Keratinocyte (primary cell): Measurements from ENCODE around the gene PNP. TPM values are rescaled to one million over a fixed set of nuclear protein-coding genes. Genes with fewer than 3 reads are reported as not detected.
A peak's percentile ranks its signal among the peaks of the same experiment; 100 is the strongest.

Source experiments
- DNase-seq: peaks from one replicate; pipeline ENCODE4 v3.0.0-alpha.2; 2011; ENCODE audit warnings: low read depth, missing footprints, low spot score
- FAIRE-seq: peaks from 2 replicates; lab custom pipeline; 2011; peaks lifted over from hg19 to GRCh38; lab: Jason Lieb, UNC
- H2AFZ ChIP-seq: 2 replicates; pipeline ENCODE4 v1.6.0; 2012; ENCODE audit warnings: low read length, control low read depth, inconsistent platforms; ENCODE audit not compliant: control insufficient read depth
- H3K27ac ChIP-seq: 2 replicates; pipeline ENCODE4 v1.5.1; 2011; ENCODE audit warnings: low read length; ENCODE audit not compliant: control insufficient read depth, insufficient read depth
- H3K27me3 ChIP-seq: 3 replicates; pipeline ENCODE4 v1.6.0; 2011; ENCODE audit warnings: low read length; ENCODE audit not compliant: control insufficient read depth, insufficient read depth; ENCODE audit errors: extremely low read depth
- H3K36me3 ChIP-seq, 2 experiments: 2 replicates in 1 of 2; 3 replicates in 1 of 2; pipeline ENCODE4 v1.5.1; 2011; ENCODE audit warnings: low read length in 2 of 2, mild to moderate bottlenecking in 1 of 2; ENCODE audit not compliant: control insufficient read depth in 2 of 2, insufficient read depth in 2 of 2; ENCODE audit errors: extremely low read depth in 1 of 2
- H3K4me1 ChIP-seq: 3 replicates; pipeline ENCODE4 v1.5.1; 2011; ENCODE audit warnings: low read length; ENCODE audit not compliant: control insufficient read depth, insufficient read depth; ENCODE audit errors: extremely low read depth
- H3K4me2 ChIP-seq: 3 replicates; pipeline ENCODE4 v1.6.0; 2011; ENCODE audit warnings: low read depth, low read length; ENCODE audit not compliant: control insufficient read depth, insufficient read depth; ENCODE audit errors: extremely low read depth
- H3K4me3 ChIP-seq, 3 experiments: fragments of 200-600 bp in 1 of 3; sonication (generic) in 1 of 3; 2 replicates in 2 of 3; 3 replicates in 1 of 3; pipeline ENCODE4 v1.5.1; 2011 to 2016; ENCODE audit warnings: low read length in 3 of 3, mild to moderate bottlenecking in 3 of 3, control low read depth in 2 of 3, inconsistent platforms in 1 of 3, low read depth in 1 of 3, mixed read lengths in 1 of 3, mixed run types in 1 of 3, moderate library complexity in 1 of 3; ENCODE audit not compliant: control insufficient read depth in 2 of 3, insufficient read depth in 2 of 3; ENCODE audit errors: extremely low read depth in 1 of 3
- H3K79me2 ChIP-seq: 2 replicates; pipeline ENCODE4 v1.6.0; 2012; ENCODE audit warnings: low read length; ENCODE audit not compliant: control insufficient read depth, insufficient read depth
- H3K9ac ChIP-seq: 3 replicates; pipeline ENCODE4 v1.6.0; 2011; ENCODE audit warnings: low read length; ENCODE audit not compliant: control insufficient read depth, insufficient read depth; ENCODE audit errors: extremely low read depth
- H3K9me1 ChIP-seq: 3 replicates; pipeline ENCODE4 v1.6.0; 2011; ENCODE audit warnings: low read length; ENCODE audit not compliant: control insufficient read depth, insufficient read depth; ENCODE audit errors: extremely low read depth
- H3K9me3 ChIP-seq: 2 replicates; pipeline ENCODE4 v1.5.1; 2012; ENCODE audit warnings: low read depth, low read length; ENCODE audit not compliant: control insufficient read depth
- H4K20me1 ChIP-seq: 3 replicates; pipeline ENCODE4 v1.6.0; 2011; ENCODE audit warnings: low read length; ENCODE audit not compliant: control insufficient read depth, insufficient read depth; ENCODE audit errors: extremely low read depth
- CTCF ChIP-seq, 3 experiments: IDR thresholded peaks in 1 of 3; conservative IDR thresholded peaks in 1 of 3; optimal IDR thresholded peaks in 1 of 3; 2 replicates in 2 of 3; 3 replicates in 1 of 3; pipeline versions ENCODE3 to v1.5.1; 2011; ENCODE audit warnings: low read length in 3 of 3, mild to moderate bottlenecking in 3 of 3, moderate library complexity in 2 of 3, control low read depth in 1 of 3, inconsistent platforms in 1 of 3; ENCODE audit not compliant: insufficient read depth in 2 of 3; ENCODE audit errors: extremely low read depth in 1 of 3
- EZH2 ChIP-seq: IDR thresholded peaks from one replicate; pipeline ENCODE4 v1.6.1; 2012; ENCODE audit warnings: inconsistent platforms, mild to moderate bottlenecking, low read length, moderate library complexity
- dilution Hi-C: fragments of 300-500 bp; cut with MboI; formaldehyde crosslinking; loops from one replicate; pipeline ENCODE4 v1.7.0; 2020; ENCODE audit warnings: low sequenced_read_pairs; ENCODE audit not compliant: extremely low pct_ligation_motif_present
- polyA minus RNA-seq, 3 experiments: library from RNA; depleted of rRNA, polyadenylated mRNA; stranded (reverse); fragments of >200 nt; gene quantifications; 1 replicate in 1 of 3; 2 replicates in 1 of 3; 3 replicates in 1 of 3; pipeline ENCODE4 v1.2.3, GENCODE V29; 2011
- polyA plus RNA-seq, 5 experiments: library from polyadenylated mRNA; depleted of rRNA in 3 of 5; stranded (reverse) in 3 of 5; stranded (forward) in 1 of 5; unstranded in 1 of 5; fragments of >200 nt; gene quantifications; 1 replicate in 1 of 5; 2 replicates in 3 of 5; 3 replicates in 1 of 5; pipeline versions ENCODE4 v1.2.1 to v1.2.3, GENCODE V29; 2011 to 2012; ENCODE audit warnings: missing spikeins in 2 of 5, low read depth in 1 of 5, low replicate concordance in 1 of 5

The PNP gene
- polyA plus RNA-seq (227 to 325 TPM (median 243 TPM) in 3 replicates), polyA minus RNA-seq (94.9 to 155 TPM (median 144 TPM) in 3 replicates)
- 141 TPM for polyA plus RNA-seq (2011; ENCODE audit: low read depth)
- 155 and 222 TPM in 2 replicates for polyA plus RNA-seq (2011; cell fraction: cytosol; rRNA removed)
- polyA plus RNA-seq (2011; cell fraction: nucleus; rRNA removed) = 235 and 335 TPM in 2 replicates
- polyA plus RNA-seq (2012; ENCODE audit: low replicate concordance) = 131 and 182 TPM in 2 replicates
- polyA minus RNA-seq (2011; cell fraction: cytosol; rRNA and poly(A)+ RNA removed) = 130 TPM
- polyA minus RNA-seq (2011; cell fraction: nucleus; rRNA and poly(A)+ RNA removed) = 82.4 and 109 TPM in 2 replicates

- peaks cover 5% of the 10 kb centered on the region for H4K20me1 ChIP-seq
- H3K4me1 ChIP-seq = peaks cover 18% of the 10 kb centered on the region
- H3K36me3 ChIP-seq = peaks cover 10 to 27% of the 10 kb centered on the region in 2 experiments
- no peaks in the 10 kb centered on the region for H3K27me3 ChIP-seq
- DNase-seq = peak; percentile 74
- dilution Hi-C loops = no loop called here
- peak; percentile 36 for FAIRE-seq
- peaks cover 47% of the 10 kb centered on the region for H3K79me2 ChIP-seq
- peak within 1 kb of the TSS; percentile 79 to 93 (median 87) for H3K4me3 ChIP-seq
- peak within 1 kb of the TSS; percentile 92 for H3K4me2 ChIP-seq
- no peaks in the 10 kb centered on the region for H3K9me1 ChIP-seq
- no peaks in the 10 kb centered on the region for H3K9me3 ChIP-seq
- TF ChIP-seq EZH2 (no peak), CTCF (optimal IDR thresholded peaks at IDR 0.05 in 1 of 3, IDR thresholded peaks at IDR 0.05 in 1 of 3, conservative IDR thresholded peaks at IDR 0.05 in 1 of 3; ENCODE audit: extremely low read depth in 1 of 3, insufficient read depth in 2 of 3, low read length in 3 of 3) (peak in 1 of 3 experiments; percentile 12)
- H2AFZ ChIP-seq = peak within 1 kb of the TSS; percentile 66
- H3K27ac ChIP-seq = peak within 1 kb of the TSS; percentile 91
- H3K9ac ChIP-seq = peak within 1 kb of the TSS; percentile 97
Observed at GRCh38 chr14:20469242-20469889, at the start of gene PNP. PNP (plus strand) TSS chr14:20469406; CDS start chr14:20469525, 119 bp downstream.

- Histone ChIP-seq H2AFZ (no peak overlapping the region), H3K36me3 (no peaks in the 10 kb centered on the region), H3K4me2 (no peak overlapping the region), H3K27me3 (no peaks in the 10 kb centered on the region), H3K79me2 (no peaks in the 10 kb centered on the region), H3K4me1 (no peaks in the 10 kb centered on the region), H3K9me1 (no peaks in the 10 kb centered on the region), H4K20me1 (no peaks in the 10 kb centered on the region), H3K27ac (no peak overlapping the region), H3K9me3 (no peaks in the 10 kb centered on the region), H3K9ac (no peak overlapping the region), H3K4me3 (no peak overlapping the region)
- DNase-seq (no peak), FAIRE-seq (no peak)
- dilution Hi-C loops = no loop called here
- TF ChIP-seq CTCF (optimal IDR thresholded peaks at IDR 0.05 in 1 of 3, IDR thresholded peaks at IDR 0.05 in 1 of 3, conservative IDR thresholded peaks at IDR 0.05 in 1 of 3; ENCODE audit: extremely low read depth in 1 of 3, insufficient read depth in 2 of 3, low read length in 3 of 3) = no peak
- no peak for TF ChIP-seq EZH2
Observed at GRCh38 chr14:20419419-20419818, 49.8 kb upstream of the PNP start.
